ENCODE results near the gene TAF15. TPM values are rescaled to one million over a fixed set of nuclear protein-coding genes. Genes with fewer than 3 reads are reported as not detected.

Gene TAF15
- total RNA-seq, 1 donor from 2014 or later = 94.0 TPM

DNA sequence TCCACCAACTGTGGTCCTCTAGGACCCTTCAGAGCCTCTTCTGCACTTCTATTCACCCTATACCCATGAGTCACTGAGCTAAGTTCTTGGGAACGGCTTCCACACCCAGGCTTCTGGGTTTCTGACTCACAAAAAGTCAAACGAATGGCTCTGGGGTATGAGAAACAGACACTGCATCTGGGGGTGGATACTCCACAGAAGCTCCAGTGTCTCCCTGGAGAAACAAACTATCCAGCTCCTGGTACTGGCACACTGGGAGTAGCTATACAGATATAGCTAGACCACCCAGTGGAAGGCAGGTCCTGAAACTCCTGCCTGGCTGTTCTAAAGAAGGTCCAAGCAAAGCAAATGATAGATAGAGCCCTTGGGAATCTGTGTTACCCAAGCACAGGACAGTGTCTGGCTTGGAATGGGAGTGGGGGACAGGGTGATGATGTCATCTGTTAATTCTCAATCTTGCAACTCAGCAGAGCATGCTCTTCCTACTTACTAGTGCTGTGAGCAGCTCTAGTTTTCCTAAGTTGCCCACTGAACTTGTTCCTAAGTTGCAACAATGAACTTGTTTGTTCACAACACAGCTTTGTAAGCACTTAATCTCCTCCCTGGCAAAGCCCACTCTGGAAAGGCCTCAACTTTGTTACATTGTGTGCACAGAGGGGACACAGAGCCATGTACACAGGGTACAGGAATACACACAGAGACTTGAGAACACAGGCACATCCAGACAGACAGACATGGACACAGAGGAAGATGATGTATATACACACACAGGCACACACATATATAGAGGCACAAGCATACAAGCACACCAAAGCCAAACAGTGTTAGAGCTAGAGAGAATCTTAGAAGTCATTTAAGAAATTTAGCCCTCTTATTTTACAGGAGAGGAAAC is 20.6 kb upstream of the TAF15 start:
- no peak for DNase-seq

DNA sequence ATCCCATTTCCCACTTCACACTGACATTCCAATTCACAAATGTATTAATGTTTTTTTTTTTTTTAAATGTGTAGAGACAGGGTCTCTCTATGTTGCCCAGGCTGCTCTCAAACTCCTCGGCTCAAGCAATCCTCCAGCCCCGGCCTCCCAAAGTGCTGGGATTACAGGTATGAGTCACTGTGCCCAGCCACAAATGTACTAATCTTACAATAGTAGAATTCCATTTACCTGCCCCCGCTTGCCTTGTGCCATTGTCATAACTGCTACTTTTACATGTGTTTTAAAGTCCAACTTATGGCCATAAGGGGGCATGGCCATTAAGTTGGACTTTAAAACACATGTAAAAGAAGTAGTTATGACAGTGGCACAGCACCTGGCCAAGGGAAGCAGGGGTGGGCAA is 18.4 kb upstream of the TAF15 start:
- DNase-seq = no peak

GRCh38 chr17:35791681-35792350 is 17.5 kb upstream of the TAF15 start:
- DNase-seq = no peak

DNA sequence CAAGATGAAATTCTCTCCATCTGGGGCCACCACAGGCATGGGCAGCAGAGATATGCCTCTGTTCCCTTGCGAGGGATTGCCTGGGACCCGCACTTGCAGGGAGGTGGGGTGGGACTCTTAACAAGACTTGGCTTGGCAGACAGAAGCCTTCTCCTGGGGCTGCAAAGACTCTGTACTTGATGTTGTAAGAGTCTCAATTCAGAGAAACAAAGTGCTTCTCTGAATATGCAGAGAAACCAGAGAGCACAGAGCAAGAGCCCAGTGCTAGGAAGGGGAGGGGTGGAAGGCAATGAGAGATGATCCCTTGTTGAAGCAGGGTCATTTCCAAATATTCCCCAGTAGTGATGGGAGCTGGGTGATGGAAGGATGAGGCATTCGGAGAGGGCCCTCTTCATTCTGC is 16.0 kb upstream of the TAF15 start:
- DNase-seq = no peak

DNA sequence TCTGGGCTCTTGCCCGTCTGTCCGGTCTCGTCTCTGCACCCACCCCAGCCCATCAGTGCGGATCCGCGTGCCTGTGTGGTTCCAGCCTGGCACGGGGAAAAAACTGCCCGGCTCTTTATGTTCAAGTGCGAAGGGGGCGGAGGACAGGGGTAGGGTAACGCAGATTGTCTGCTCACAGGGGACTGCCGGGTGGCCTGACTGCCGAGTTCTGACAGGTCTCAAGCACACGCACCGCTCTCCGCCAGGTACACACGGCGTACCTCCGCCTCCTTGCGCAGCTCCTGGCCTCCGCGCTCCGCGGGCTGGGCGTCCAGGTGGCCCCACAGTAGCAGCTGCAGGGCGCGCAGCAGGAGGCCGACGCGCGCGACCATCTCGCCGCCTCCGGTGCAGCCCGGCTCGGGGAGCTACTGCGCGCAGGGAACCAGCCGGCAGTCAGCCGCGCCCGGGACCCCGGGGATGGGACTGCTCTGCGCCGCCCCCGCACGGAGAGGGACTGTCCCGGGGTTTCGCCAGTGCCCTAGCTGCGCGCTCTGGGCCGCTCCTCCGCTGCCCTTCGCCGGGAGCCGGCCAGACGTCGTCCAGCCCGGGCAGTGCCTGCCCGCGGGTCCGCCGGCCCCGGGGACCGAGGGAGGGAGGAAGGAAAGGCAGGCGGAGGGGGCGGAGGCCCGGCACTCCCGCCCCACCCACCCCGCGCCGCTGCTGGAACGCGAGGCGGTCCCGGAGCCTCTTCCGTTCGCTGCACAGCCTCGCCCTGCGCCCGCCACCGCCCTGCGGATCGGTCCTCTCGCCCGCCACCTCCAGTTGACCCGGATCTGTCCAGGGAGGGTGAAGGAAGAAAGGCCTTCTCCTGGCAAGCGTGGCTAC is 14.0 kb upstream of the TAF15 start, which contains the start of gene MMP28:
Gene MMP28 (minus strand): TSS at position 635 of the 864 bp plus-strand sequence. CDS start 264 bp downstream, at position 371.
- DNase-seq = peak; percentile 32

- no peak for DNase-seq
Measured at GRCh38 chr17:35795871-35796265, 13.4 kb upstream of the TAF15 start.

GRCh38 chr17:35796942-35797341 is 12.3 kb upstream of the TAF15 start:
- DNase-seq = no peak

- no peak for DNase-seq
Measured at GRCh38 chr17:35797370-35797769, 11.9 kb upstream of the TAF15 start.

- DNase-seq = no peak
Measured at GRCh38 chr17:35797918-35798317, 11.4 kb upstream of the TAF15 start.

DNA sequence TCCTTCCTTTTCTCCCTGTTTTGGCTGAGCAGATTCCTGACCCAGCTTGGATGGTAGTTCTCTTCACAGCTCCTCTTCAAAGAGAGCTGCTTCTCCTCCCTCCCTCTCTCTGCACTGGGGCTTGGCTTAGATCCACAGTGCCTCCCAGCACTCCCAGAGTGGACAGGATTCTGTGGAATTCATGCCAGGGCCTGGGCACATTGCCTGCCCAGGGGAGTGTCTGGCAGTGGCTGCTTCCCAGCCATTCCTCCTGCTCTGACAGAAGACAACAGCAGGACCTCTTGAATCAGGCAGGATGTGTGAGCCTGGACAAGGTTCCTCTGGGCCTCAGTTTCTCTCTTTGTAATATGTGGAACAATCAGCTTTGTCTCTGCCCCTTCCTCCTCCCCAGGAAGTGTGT is 9.3 kb upstream of the TAF15 start:
- peak; percentile 91 for DNase-seq

GRCh38 chr17:35801583-35802224 is 7.6 kb upstream of the TAF15 start:
- DNase-seq = peak; percentile 79

GRCh38 chr17:35804658-35805192 is 4.6 kb upstream of the TAF15 start:
- DNase-seq = peak; percentile 89

GRCh38 chr17:35807371-35808144 is 1.7 kb upstream of the TAF15 start:
- no peak for DNase-seq

DNA sequence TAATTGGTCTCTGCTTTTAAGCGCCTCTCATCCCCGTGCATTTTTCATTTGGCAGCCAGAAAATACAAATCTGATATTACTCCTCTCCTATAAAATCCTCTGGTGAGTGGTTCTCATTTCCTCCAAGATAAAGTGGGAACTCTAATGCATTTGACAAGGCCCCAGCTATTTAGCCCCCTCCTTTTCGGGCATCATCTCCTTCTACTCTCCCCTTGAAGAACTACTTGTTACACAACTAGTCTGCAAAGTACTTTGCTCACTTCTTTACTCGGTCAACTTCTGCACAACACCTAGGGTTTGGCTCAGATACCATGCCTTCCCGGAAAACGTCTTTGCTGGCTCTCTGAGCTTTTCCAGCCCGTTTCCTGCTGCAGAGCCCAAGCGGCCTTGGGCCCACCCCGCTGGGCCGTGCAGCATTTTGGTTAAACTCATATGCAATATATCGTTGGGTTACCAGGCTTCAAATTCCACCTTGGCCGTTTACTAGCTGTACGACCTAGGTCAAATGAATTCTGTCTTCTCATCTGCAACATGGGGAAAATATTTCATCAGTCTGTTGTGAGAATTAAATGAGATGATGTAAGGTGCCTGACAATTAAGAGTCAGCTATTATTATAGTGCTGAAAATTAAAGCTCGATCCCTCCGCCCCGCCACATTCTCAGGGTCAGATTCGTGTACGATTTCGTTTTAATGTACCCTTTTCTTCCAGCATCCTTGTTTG is 883 bp upstream of the TAF15 start:
- DNase-seq = no peak

GRCh38 chr17:35809855-35810461 is 674 bp downstream of the TAF15 start:
- no peak for DNase-seq

DNA sequence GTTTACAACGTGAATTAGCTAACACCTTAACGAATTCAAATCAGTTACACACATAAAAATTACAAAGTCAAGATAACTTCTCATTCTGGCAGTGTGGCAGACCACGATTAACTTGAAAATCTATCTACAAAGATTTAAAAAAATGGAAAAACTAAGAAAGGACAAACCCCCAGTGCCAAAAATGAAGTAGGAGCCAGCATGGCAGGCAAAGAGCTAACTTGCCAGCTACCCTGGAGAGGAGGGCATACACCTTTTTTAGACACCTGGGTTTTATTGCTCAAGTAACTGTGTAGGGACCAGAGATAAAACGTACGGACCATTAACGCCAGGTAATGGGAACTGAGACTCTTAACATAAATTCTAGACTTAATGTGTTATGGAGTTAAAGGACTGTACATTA is 2.5 kb downstream of the TAF15 start:
- no peak for DNase-seq

DNA sequence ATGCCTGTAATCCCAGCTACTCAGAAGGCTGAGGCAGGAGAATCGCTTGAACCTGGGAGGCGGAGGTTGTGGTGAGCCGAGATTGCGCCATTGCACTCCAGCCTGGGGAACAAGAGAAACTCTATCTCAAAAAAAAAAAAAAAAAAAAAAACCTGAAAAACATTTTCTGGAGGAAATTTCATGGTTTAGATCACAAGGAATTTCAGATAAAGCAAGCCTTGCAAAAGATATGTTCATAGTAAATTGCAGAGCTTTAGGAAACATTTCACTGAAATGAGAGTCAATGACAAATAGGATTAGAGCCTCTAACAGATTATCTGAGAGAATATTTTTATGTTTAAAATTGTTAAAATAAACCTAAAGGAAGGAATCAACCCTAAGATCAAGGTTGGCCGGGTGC is 3.2 kb downstream of the TAF15 start:
- DNase-seq = no peak

DNA sequence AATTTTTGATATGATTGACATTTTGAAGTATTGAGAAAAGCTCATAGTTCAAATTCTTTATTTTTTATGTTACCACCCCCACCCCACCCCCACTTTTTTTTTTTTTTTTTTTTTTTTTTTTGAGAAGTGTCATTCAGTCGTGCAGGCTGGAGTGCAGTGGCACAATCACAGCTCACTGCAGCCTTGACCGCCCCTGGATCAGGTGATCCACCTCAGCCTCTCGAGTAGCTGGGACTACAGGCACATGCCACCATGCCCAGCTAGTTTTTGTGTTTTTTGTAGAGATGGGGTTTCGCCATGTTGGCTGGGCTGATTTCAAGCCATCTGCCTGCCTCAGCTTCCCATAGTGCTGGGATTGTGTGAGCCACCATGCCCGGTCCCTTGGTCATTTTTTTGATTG is 7.4 kb downstream of the TAF15 start:
- no peak for DNase-seq

DNA sequence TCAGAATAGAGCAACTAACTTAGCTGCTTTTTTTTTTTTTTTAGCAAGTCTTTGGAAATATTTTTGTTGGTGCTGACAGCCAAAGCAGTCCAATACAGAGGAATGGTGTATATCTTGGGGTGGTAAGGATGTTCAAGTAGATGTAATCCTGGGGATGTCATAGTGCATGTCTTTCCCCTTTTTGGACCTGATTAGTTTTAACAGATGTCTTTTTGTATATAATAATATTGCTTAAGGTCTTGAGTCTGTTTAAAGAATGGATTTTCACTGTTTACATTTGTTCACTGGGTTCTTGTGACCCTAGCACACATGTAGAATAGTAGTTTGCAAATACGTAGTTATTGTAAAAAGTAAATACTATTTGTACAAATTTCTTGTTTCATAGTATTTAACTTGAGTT is 7.9 kb downstream of the TAF15 start:
- DNase-seq = no peak

- no peak for DNase-seq
Measured at GRCh38 chr17:35819455-35819854, 10.2 kb downstream of the TAF15 start.
